Spleen (tissue), 11 donors: ENCODE data around the gene LY6G6F. TPM values are rescaled to one million over a fixed set of nuclear protein-coding genes. Genes with fewer than 3 reads are reported as not detected.
A peak's percentile ranks its signal among the peaks of the same experiment; 100 is the strongest.

Experiments
- DNase-seq: peaks from one replicate; pipeline ENCODE4 v3.0.0-alpha.2; 2020
- H3K27ac ChIP-seq, 8 donors: fragments of 200-600 bp; sonication (generic) in 7 of 8; 1 replicate in 4 of 8; 2 replicates in 4 of 8; pipeline versions ENCODE4 v1.5.0 to v1.8.0; 2016 to 2021; ENCODE audit warnings: inconsistent platforms in 4 of 8, mild to moderate bottlenecking in 4 of 8, moderate library complexity in 1 of 8
- H3K27me3 ChIP-seq, 7 donors: fragments of 200-600 bp; sonication (generic) in 6 of 7; replicated peaks in 1 of 7; 1 replicate in 4 of 7; 2 replicates in 3 of 7; pipeline versions ENCODE4 v1.5.0 to v1.8.0; 2016 to 2021; ENCODE audit warnings: inconsistent platforms in 3 of 7, mild to moderate bottlenecking in 1 of 7
- H3K36me3 ChIP-seq, 6 donors: fragments of 200-600 bp; sonication (generic) in 5 of 6; 1 replicate in 4 of 6; 2 replicates in 2 of 6; pipeline versions ENCODE4 v1.5.0 to v1.8.0; 2016 to 2021; ENCODE audit warnings: inconsistent platforms in 2 of 6
- H3K4me1 ChIP-seq, 6 donors: fragments of 200-600 bp; sonication (generic) in 5 of 6; 1 replicate in 3 of 6; 2 replicates in 3 of 6; pipeline versions ENCODE4 v1.5.0 to v1.8.0; 2016 to 2021; ENCODE audit warnings: inconsistent platforms in 3 of 6
- H3K4me3 ChIP-seq, 8 donors: fragments of 200-600 bp; sonication (generic) in 7 of 8; 1 replicate in 4 of 8; 2 replicates in 4 of 8; pipeline versions ENCODE4 v1.5.0 to v1.8.0; 2016 to 2021; ENCODE audit warnings: inconsistent platforms in 4 of 8, mild to moderate bottlenecking in 4 of 8, moderate library complexity in 2 of 8
- H3K9me3 ChIP-seq, 8 donors: fragments of 200-600 bp; sonication (generic) in 7 of 8; 1 replicate in 4 of 8; 2 replicates in 4 of 8; pipeline versions ENCODE4 v1.5.0 to v1.8.0; 2016 to 2021; ENCODE audit warnings: inconsistent platforms in 4 of 8
- CTCF ChIP-seq, 11 experiments: fragments of 200-600 bp in 7 of 11; fragments of 450-650 bp in 4 of 11; sonication (generic) in 4 of 11; IDR thresholded peaks in 8 of 11; conservative IDR thresholded peaks in 3 of 11; 1 replicate in 7 of 11; 2 replicates in 4 of 11; pipeline versions ENCODE4 v1.4.0 to v1.8.0; 2016 to 2021; ENCODE audit warnings: antibody characterized with exemption in 11 of 11, inconsistent platforms in 4 of 11, mild to moderate bottlenecking in 1 of 11
- POLR2A ChIP-seq, 3 donors: fragments of 450-650 bp; IDR thresholded peaks; one replicate each; pipeline ENCODE4 v1.5.1; 2017; ENCODE audit warnings: antibody characterized with exemption in 3 of 3, mild to moderate bottlenecking in 1 of 3
- POLR2AphosphoS5 ChIP-seq, 3 donors: sonication (generic); formaldehyde crosslinking; IDR thresholded peaks; one replicate each; pipeline ENCODE4 v1.5.1; 2017; ENCODE audit warnings: antibody characterized with exemption in 3 of 3
- WGBS, 5 donors: extraction: QIAGEN DNeasy Blood & Tissue Kit in 3 of 5; methylation state at CpG; one replicate each; pipeline versions ENCODE4 v1.1.5 to v1.1.7; 2013 to 2018; 5-methylcytosine and 5-hydroxymethylcytosine counted together
- intact Hi-C: fragments of 100-400 bp; cut with DNase I; formaldehyde crosslinking; loops from one replicate; pipeline ENCODE4 v1.15.0; 2023; ENCODE audit warnings: low total_unique reads
- polyA plus RNA-seq, 3 donors: library from polyadenylated mRNA; stranded (reverse); fragments of 200-250 nt; gene quantifications; one replicate each; pipeline ENCODE4 v1.2.1, GENCODE V29; 2013
- total RNA-seq, 7 donors: library from RNA; depleted of rRNA in 3 of 7; stranded (reverse); fragments of >200 nt in 3 of 7; fragmentation: NEBNext Ultra II Directional in 4 of 7; extraction: Animal tissue kit (Norgen Biotek cat#: 25700) in 4 of 7; gene quantifications; one replicate each; pipeline versions ENCODE4 v1.1.0 to v1.2.1, GENCODE V29; 2016 to 2021
- donor health status: healthy with polysubstance abuse.
- donor health status: DM: no; HTN: no; CAD: no; lungs with moderate emphysema.
- donor health status: DM: no; HTN: no; CAD: no.
- donor health status: Bipolar disorder and iron deficiency.
- donor health status: healthy.
- donor health status: DM: no; HTN: no; CAD: no.
- donor health status: DM: yes; HTN: yes; CAD: no.

Gene LY6G6F
- total and polyA plus RNA-seq, 10 donors = 0.11 to 4.9 (median 1.7) TPM

- H3K9me3 ChIP-seq = no peaks in the 10 kb centered on the region
- 5 to 9% (median 8%) methylated on average over 24 to 29 of the region's 29 CpGs for WGBS, 5 donors
- DNase-seq = peak; percentile 92
- no peaks in the 10 kb centered on the region for H3K27me3 ChIP-seq
- peaks cover 26 to 50% (median 45%) of the 10 kb centered on the region in 6 donors for H3K4me1 ChIP-seq
- intact Hi-C loops = no loop called here
- TF ChIP-seq POLR2AphosphoS5 (IDR thresholded peaks at IDR 0.05) = no peak
- peak in 1 of 3 donors; percentile 28 for TF ChIP-seq POLR2A (IDR thresholded peaks at IDR 0.05)
- H3K27ac ChIP-seq = peak overlapping the region; percentile 70 to 99 (median 90)
- peak overlapping the region; percentile 74 to 93 (median 86) for H3K4me3 ChIP-seq
- peaks cover 0 to 15% (median 0%) of the 10 kb centered on the region in 6 donors for H3K36me3 ChIP-seq
Measured at GRCh38 chr6:31740397-31741223, 33.9 kb downstream of the LY6G6F start.

- intact Hi-C loops = no loop called here
- TF ChIP-seq POLR2AphosphoS5 (IDR thresholded peaks at IDR 0.05) = no peak
- no peak for TF ChIP-seq POLR2A (IDR thresholded peaks at IDR 0.05)
- no peak for TF ChIP-seq CTCF (IDR thresholded peaks at IDR 0.05 in 8 of 11, conservative IDR thresholded peaks at IDR 0.05 in 3 of 11)
- H3K27me3 ChIP-seq = no peaks in the 10 kb centered on the region
- no peak for DNase-seq
- WGBS, 5 donors = 91 to 96% (median 95%) methylated on average over 2 of the region's 2 CpGs
- H3K9me3 ChIP-seq = no peaks in the 10 kb centered on the region
- no peak overlapping the region for H3K27ac ChIP-seq
- peaks cover 23 to 45% (median 39%) of the 10 kb centered on the region in 6 donors for H3K4me1 ChIP-seq
- H3K36me3 ChIP-seq = peaks cover 0 to 15% (median 0%) of the 10 kb centered on the region in 6 donors
- H3K4me3 ChIP-seq = no peak overlapping the region
Measured at GRCh38 chr6:31741815-31742214, 35.1 kb downstream of the LY6G6F start.

GRCh38 chr6:31742894-31743293, 36.2 kb downstream of the LY6G6F start:
- WGBS, 5 donors = 93 to 97% (median 96%) methylated on average over 3 of the region's 3 CpGs
- Histone ChIP-seq H3K27me3 (no peaks in the 10 kb centered on the region), H3K4me3 (no peak overlapping the region), H3K4me1 (peaks cover 12 to 34% (median 28%) of the 10 kb centered on the region in 6 donors), H3K9me3 (no peaks in the 10 kb centered on the region), H3K27ac (no peak overlapping the region), H3K36me3 (peaks cover 0 to 15% (median 0%) of the 10 kb centered on the region in 6 donors)
- TF ChIP-seq POLR2A (IDR thresholded peaks at IDR 0.05) (no peak), POLR2AphosphoS5 (IDR thresholded peaks at IDR 0.05) (no peak), CTCF (IDR thresholded peaks at IDR 0.05 in 8 of 11, conservative IDR thresholded peaks at IDR 0.05 in 3 of 11) (no peak)
- DNase-seq = no peak
- intact Hi-C loops = no loop called here

- Histone ChIP-seq H3K4me1 (peaks cover 1 to 18% (median 13%) of the 10 kb centered on the region in 6 donors), H3K36me3 (peaks cover 0 to 15% (median 0%) of the 10 kb centered on the region in 6 donors), H3K27ac (no peak overlapping the region), H3K27me3 (no peaks in the 10 kb centered on the region), H3K9me3 (no peaks in the 10 kb centered on the region), H3K4me3 (no peak overlapping the region)
- intact Hi-C loops = no loop called here
- 30 to 64% (median 53%) methylated on average over 1 of the region's 1 CpG for WGBS, 5 donors
- no peak for DNase-seq
- TF ChIP-seq POLR2A (IDR thresholded peaks at IDR 0.05) = no peak
Measured at GRCh38 chr6:31744422-31744821, 37.8 kb downstream of the LY6G6F start.

GRCh38 chr6:31749301-31750036, 42.8 kb downstream of the LY6G6F start:
- intact Hi-C loops = no loop called here
- no peaks in the 10 kb centered on the region for H3K4me1 ChIP-seq
- no peak overlapping the region for H3K4me3 ChIP-seq
- TF ChIP-seq POLR2AphosphoS5 (IDR thresholded peaks at IDR 0.05) = no peak
- TF ChIP-seq POLR2A (IDR thresholded peaks at IDR 0.05) = no peak
- no peak for TF ChIP-seq CTCF (IDR thresholded peaks at IDR 0.05 in 8 of 11, conservative IDR thresholded peaks at IDR 0.05 in 3 of 11)
- no peak overlapping the region for H3K27ac ChIP-seq
- 86 to 97% (median 96%) methylated on average over 8 of the region's 8 CpGs for WGBS, 5 donors
- no peaks in the 10 kb centered on the region for H3K27me3 ChIP-seq
- DNase-seq = peak; percentile 18
- H3K9me3 ChIP-seq = no peaks in the 10 kb centered on the region
- peaks cover 0 to 4% (median 0%) of the 10 kb centered on the region in 6 donors for H3K36me3 ChIP-seq
